ENCODE results near the gene ADARB1. TPM values are rescaled to one million over a fixed set of nuclear protein-coding genes. Genes with fewer than 3 reads are reported as not detected.

The ADARB1 gene
- total RNA-seq, 1 experiment from 2014 or later: 8.3 TPM

- DNase-seq (ENCODE audit: low read depth, low spot score): no peak
These were observed 176.7 kb downstream of the ADARB1 start for GRCh38 chr21:45250914-45251634.

GRCh38 chr21:45251635-45252447, 177.5 kb downstream of the ADARB1 start:
- no peak for DNase-seq (ENCODE audit: low read depth, low spot score)

More at GRCh38 chr21:45250914-45251634, 176.7 kb downstream of the ADARB1 start:
- in situ Hi-C loops (cut with HindIII; ENCODE audit: low pct_unique_long_range_greater_than_20kb, low sequenced_read_pairs): no loop called here

GRCh38 chr21:45252448-45252925, 178.1 kb downstream of the ADARB1 start:
- in situ Hi-C loops (cut with HindIII; ENCODE audit: low pct_unique_long_range_greater_than_20kb, low sequenced_read_pairs): no loop called here
- no peak for DNase-seq (ENCODE audit: low read depth, low spot score)

More at GRCh38 chr21:45251635-45252447, 177.5 kb downstream of the ADARB1 start:
- in situ Hi-C loops (cut with HindIII; ENCODE audit: low pct_unique_long_range_greater_than_20kb, low sequenced_read_pairs): no loop called here

GRCh38 chr21:45253180-45253579, 178.8 kb downstream of the ADARB1 start:
- in situ Hi-C loops (cut with HindIII; ENCODE audit: low pct_unique_long_range_greater_than_20kb, low sequenced_read_pairs): no loop called here
- no peak for DNase-seq (ENCODE audit: low read depth, low spot score)

- in situ Hi-C loops (cut with HindIII; ENCODE audit: low pct_unique_long_range_greater_than_20kb, low sequenced_read_pairs): no loop called here
These were observed 179.5 kb downstream of the ADARB1 start for GRCh38 chr21:45253633-45254459.

GRCh38 chr21:45254460-45254930, 180.1 kb downstream of the ADARB1 start:
- DNase-seq (ENCODE audit: low read depth, low spot score): no peak
- in situ Hi-C loops (cut with HindIII; ENCODE audit: low pct_unique_long_range_greater_than_20kb, low sequenced_read_pairs): no loop called here

More at GRCh38 chr21:45253633-45254459, 179.5 kb downstream of the ADARB1 start:
- DNase-seq (ENCODE audit: low read depth, low spot score): no peak

GRCh38 chr21:45255381-45256020, 181.1 kb downstream of the ADARB1 start:
- no peak for DNase-seq (ENCODE audit: low read depth, low spot score)
- in situ Hi-C loops (cut with HindIII; ENCODE audit: low pct_unique_long_range_greater_than_20kb, low sequenced_read_pairs): no loop called here

- DNase-seq (ENCODE audit: low read depth, low spot score): no peak
- in situ Hi-C loops (cut with HindIII; ENCODE audit: low pct_unique_long_range_greater_than_20kb, low sequenced_read_pairs): no loop called here
These were observed 181.9 kb downstream of the ADARB1 start for GRCh38 chr21:45256021-45256911.

- in situ Hi-C loops (cut with HindIII; ENCODE audit: low pct_unique_long_range_greater_than_20kb, low sequenced_read_pairs): no loop called here
- DNase-seq (ENCODE audit: low read depth, low spot score): no peak
These were observed 182.7 kb downstream of the ADARB1 start for GRCh38 chr21:45256912-45257672.

GRCh38 chr21:45257673-45258341, 183.4 kb downstream of the ADARB1 start:
- DNase-seq (ENCODE audit: low read depth, low spot score): no peak
- in situ Hi-C loops (cut with HindIII; ENCODE audit: low pct_unique_long_range_greater_than_20kb, low sequenced_read_pairs): no loop called here

- in situ Hi-C loops (cut with HindIII; ENCODE audit: low pct_unique_long_range_greater_than_20kb, low sequenced_read_pairs): no loop called here
- DNase-seq (ENCODE audit: low read depth, low spot score): no peak
These were observed 184.1 kb downstream of the ADARB1 start for GRCh38 chr21:45258466-45258865.

GRCh38 chr21:45259206-45259840, 184.9 kb downstream of the ADARB1 start:
- no peak for DNase-seq (ENCODE audit: low read depth, low spot score)
- in situ Hi-C loops (cut with HindIII; ENCODE audit: low pct_unique_long_range_greater_than_20kb, low sequenced_read_pairs): no loop called here

GRCh38 chr21:45260191-45260825, 185.9 kb downstream of the ADARB1 start:
- DNase-seq (ENCODE audit: low read depth, low spot score): no peak
- in situ Hi-C loops (cut with HindIII; ENCODE audit: low pct_unique_long_range_greater_than_20kb, low sequenced_read_pairs): no loop called here

GRCh38 chr21:45261093-45261492, 186.7 kb downstream of the ADARB1 start:
- in situ Hi-C loops (cut with HindIII; ENCODE audit: low pct_unique_long_range_greater_than_20kb, low sequenced_read_pairs): no loop called here
- DNase-seq (ENCODE audit: low read depth, low spot score): no peak

Data from SK-MEL-5 (cell line).